K562 (cell line): ENCODE data around the gene STK17A.

Experiments
- ZBTB12 ChIP-seq: fragments of 250-450 bp; sonication (Bioruptor Pico); IDR thresholded peaks from 2 replicates; pipeline ENCODE4 v1.4.0; 2020
- ZNF311 ChIP-seq: fragments of 250-450 bp; sonication (Bioruptor Pico); IDR thresholded peaks from 2 replicates; pipeline ENCODE4 v1.4.0; 2020; ENCODE audit warnings: mild to moderate bottlenecking, moderate library complexity

DNA sequence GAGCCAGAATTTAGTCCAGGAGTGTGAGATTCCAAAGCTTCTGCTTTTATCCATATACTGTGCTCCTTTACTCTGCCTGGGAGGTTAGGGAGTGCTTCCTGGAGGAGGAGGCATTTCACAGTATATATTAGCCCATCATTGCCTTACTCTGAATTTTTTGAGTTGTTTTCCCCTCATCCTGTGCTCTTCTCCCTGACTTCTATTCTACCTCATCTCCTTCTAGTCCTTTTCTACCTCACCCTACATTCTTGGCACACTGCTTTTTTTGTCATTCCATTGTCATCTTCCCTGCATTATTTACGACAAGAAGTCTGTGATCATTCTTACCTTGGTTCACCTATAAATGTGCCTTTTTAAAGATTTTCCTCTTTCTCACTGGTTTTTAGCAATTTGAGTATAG lies 21.3 kb downstream of the STK17A start:
- no peak for TF ChIP-seq ZNF311 (CRISPR knock-in tag)
- TF ChIP-seq ZBTB12 (CRISPR knock-in tag), result no peak
